Stimulated activated CD4-positive, alpha-beta T cell treated with anti-CD3 and anti-CD28 coated beads, Interleukin-15, amount 100 ng/mL, for 24 hours (primary cell): Measurements from ENCODE around the gene DUS3L.

Experiments
- DNase-seq: peaks from one replicate; pipeline ENCODE4 v3.0.0-alpha.2; 2020

The DUS3L gene

GRCh38 chr19:5790559-5791520 is at the start of gene DUS3L:
DUS3L (minus strand) TSS chr19:5791163; CDS start chr19:5791141, 22 bp downstream.
- peak; percentile 97 for DNase-seq

GRCh38 chr19:5839065-5840017 is 48.4 kb upstream of the DUS3L start, which contains the start of gene FUT6:
FUT6 (minus strand) TSS chr19:5839702; CDS start chr19:5832567, 7,135 bp downstream.
- no peak for DNase-seq

GRCh38 chr19:5838353-5839064 is 47.5 kb upstream of the DUS3L start:
- DNase-seq, result no peak

GRCh38 chr19:5837761-5838352 is 46.9 kb upstream of the DUS3L start:
- no peak for DNase-seq

- no peak for DNase-seq
Observed at GRCh38 chr19:5832527-5833216, 41.7 kb upstream of the DUS3L start.

- DNase-seq, result no peak
Observed at GRCh38 chr19:5832061-5832460, 41.1 kb upstream of the DUS3L start.

GRCh38 chr19:5831159-5831558 is 40.2 kb upstream of the DUS3L start:
- DNase-seq, result no peak

- no peak for DNase-seq
Observed at GRCh38 chr19:5829567-5830310, 38.8 kb upstream of the DUS3L start.

GRCh38 chr19:5828661-5829566 is 38.0 kb upstream of the DUS3L start:
- peak; percentile 68 for DNase-seq

- peak; percentile 96 for DNase-seq
Observed at GRCh38 chr19:5827891-5828660, 37.1 kb upstream of the DUS3L start.

- no peak for DNase-seq
Observed at GRCh38 chr19:5827342-5827890, 36.5 kb upstream of the DUS3L start.

GRCh38 chr19:5826531-5827341 is 35.8 kb upstream of the DUS3L start:
- DNase-seq, result peak; percentile 37

- DNase-seq, result no peak
Observed at GRCh38 chr19:5825178-5825577, 34.2 kb upstream of the DUS3L start.

- DNase-seq, result no peak
Observed at GRCh38 chr19:5824751-5825150, 33.8 kb upstream of the DUS3L start.

GRCh38 chr19:5823579-5824281 is 32.8 kb upstream of the DUS3L start:
- no peak for DNase-seq

GRCh38 chr19:5822181-5822844 is 31.4 kb upstream of the DUS3L start:
- no peak for DNase-seq
